Forelimb muscle (tissue), 1 donor: Measurements from ENCODE around the gene NINJ2. TPM values are rescaled to one million over a fixed set of nuclear protein-coding genes. Genes with fewer than 3 reads are reported as not detected.

Source experiments
- DNase-seq: peaks from one replicate; pipeline ENCODE4 v3.0.0-alpha.2; 2013; ENCODE audit warnings: low read depth
- polyA plus RNA-seq: library from polyadenylated mRNA; unstranded; fragments of 120-200 nt; gene quantifications from one replicate; pipeline ENCODE4 v1.2.1, GENCODE V29; 2013; ENCODE audit not compliant: insufficient read length

NINJ2 gene
- polyA plus RNA-seq, 1 donor: 5.5 TPM

- DNase-seq: no peak
These were observed 48.8 kb downstream of the NINJ2 start for GRCh38 chr12:614411-614970.

- no peak for DNase-seq
These were observed 49.2 kb downstream of the NINJ2 start for GRCh38 chr12:613996-614395.

- no peak for DNase-seq
These were observed 50.4 kb downstream of the NINJ2 start for GRCh38 chr12:612886-613285.

GRCh38 chr12:612293-612692 lies 51.0 kb downstream of the NINJ2 start:
- DNase-seq: no peak

GRCh38 chr12:611721-612120 lies 51.5 kb downstream of the NINJ2 start:
- no peak for DNase-seq

GRCh38 chr12:608921-609320 lies 54.3 kb downstream of the NINJ2 start:
- DNase-seq: no peak

- no peak for DNase-seq
These were observed 54.8 kb downstream of the NINJ2 start for GRCh38 chr12:608413-608812.

GRCh38 chr12:607541-608001 lies 55.7 kb downstream of the NINJ2 start:
- DNase-seq: no peak

GRCh38 chr12:604956-605355 lies 58.3 kb downstream of the NINJ2 start:
- no peak for DNase-seq

- DNase-seq: no peak
These were observed 60.6 kb downstream of the NINJ2 start for GRCh38 chr12:602700-603068.

GRCh38 chr12:601976-602699 lies 61.1 kb downstream of the NINJ2 start:
- DNase-seq: no peak

GRCh38 chr12:599756-600155 lies 63.5 kb downstream of the NINJ2 start:
- no peak for DNase-seq

- DNase-seq: no peak
These were observed 65.2 kb downstream of the NINJ2 start for GRCh38 chr12:597926-598568.

GRCh38 chr12:593396-594270 lies 69.6 kb downstream of the NINJ2 start:
- no peak for DNase-seq

GRCh38 chr12:592024-592505 lies 71.2 kb downstream of the NINJ2 start:
- no peak for DNase-seq

- no peak for DNase-seq
These were observed 71.8 kb downstream of the NINJ2 start for GRCh38 chr12:591167-592023.

- DNase-seq: no peak
These were observed 73.0 kb downstream of the NINJ2 start for GRCh38 chr12:590206-590750.

GRCh38 chr12:588646-589045 lies 74.6 kb downstream of the NINJ2 start:
- no peak for DNase-seq

- no peak for DNase-seq
These were observed 75.3 kb downstream of the NINJ2 start for GRCh38 chr12:588024-588322.

GRCh38 chr12:587132-588023 lies 75.9 kb downstream of the NINJ2 start:
- DNase-seq: no peak
